Spinal cord (tissue), 10 donors: Measurements from ENCODE around the gene CREB5. TPM values are rescaled to one million over a fixed set of nuclear protein-coding genes. Genes with fewer than 3 reads are reported as not detected.

ENCODE experiments used
- DNase-seq, 6 donors: peaks; one replicate each; pipeline versions ENCODE4 v3.0.0 to v3.0.0-alpha.2; 2013 to 2015; ENCODE audit warnings: low spot score in 6 of 6, low read depth in 4 of 6
- H3K27ac ChIP-seq: one replicate; pipeline ENCODE4 v1.5.1; 2013; ENCODE audit warnings: low read depth, low read length, control low read depth
- H3K27me3 ChIP-seq: one replicate; pipeline ENCODE4 v1.6.1; 2013; ENCODE audit warnings: low read length; ENCODE audit not compliant: control insufficient read depth, insufficient read depth
- H3K36me3 ChIP-seq: one replicate; pipeline ENCODE4 v1.6.1; 2013; ENCODE audit warnings: low read length; ENCODE audit not compliant: control insufficient read depth, insufficient read depth
- H3K4me1 ChIP-seq: one replicate; pipeline ENCODE4 v1.6.1; 2013; ENCODE audit warnings: low read length; ENCODE audit not compliant: control insufficient read depth, insufficient read depth
- H3K4me3 ChIP-seq: one replicate; pipeline ENCODE4 v1.5.1; 2013; ENCODE audit warnings: low read depth, low read length, control low read depth
- H3K9me3 ChIP-seq: one replicate; pipeline ENCODE4 v1.6.1; 2013; ENCODE audit warnings: low read length; ENCODE audit not compliant: control insufficient read depth, insufficient read depth
- WGBS: methylation state at CpG from one replicate; pipeline ENCODE4 v1.1.5; 2013; ENCODE audit warnings: missing lambda C conversion rate; ENCODE audit not compliant: insufficient coverage; 5-methylcytosine and 5-hydroxymethylcytosine counted together
- polyA plus RNA-seq, 2 donors: library from polyadenylated mRNA; unstranded; fragments of 120-200 nt; gene quantifications; one replicate each; pipeline ENCODE4 v1.2.1, GENCODE V29; 2013; ENCODE audit not compliant: insufficient read length in 2 of 2
- total RNA-seq, 2 donors: library from RNA; depleted of rRNA in 1 of 2; stranded (reverse); fragments of 120-200 nt in 1 of 2; fragments of >200 nt in 1 of 2; gene quantifications; one replicate each; pipeline versions ENCODE4 v1.2.3 to v1.2.4, GENCODE V29; 2013 to 2014
- donor health status: healthy.

The CREB5 gene
- total and polyA plus RNA-seq, 4 donors: 15.3 to 34.3 (median 17.0) TPM

DNA sequence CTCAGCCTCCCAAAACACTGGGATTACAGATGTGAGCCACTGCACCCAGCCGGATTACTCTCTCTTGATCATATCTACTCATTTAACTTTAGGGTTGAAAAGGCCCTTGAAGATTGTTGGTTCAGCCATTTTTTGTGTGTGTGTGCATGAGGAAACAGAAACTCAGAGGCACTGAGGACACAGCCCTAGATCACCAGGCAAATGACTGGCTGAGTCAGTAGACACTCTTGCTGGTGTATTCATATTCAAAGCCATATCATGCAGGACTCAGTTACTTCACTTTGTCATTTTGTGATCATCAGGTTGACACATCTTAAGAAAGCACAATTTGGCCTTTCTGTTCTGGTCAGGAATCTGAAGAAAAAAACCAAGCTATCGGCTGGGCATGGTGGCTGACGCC is 292.4 kb downstream of the CREB5 start:
- Histone ChIP-seq H3K4me1 (peaks cover 11% of the 10 kb centered on the region), H3K27me3 (no peaks in the 10 kb centered on the region), H3K9me3 (no peaks in the 10 kb centered on the region), H3K36me3 (no peaks in the 10 kb centered on the region), H3K27ac (no peak overlapping the region), H3K4me3 (no peak overlapping the region)
- 100% methylated on average over 1 of the region's 3 CpGs for WGBS
- DNase-seq: no peak

DNA sequence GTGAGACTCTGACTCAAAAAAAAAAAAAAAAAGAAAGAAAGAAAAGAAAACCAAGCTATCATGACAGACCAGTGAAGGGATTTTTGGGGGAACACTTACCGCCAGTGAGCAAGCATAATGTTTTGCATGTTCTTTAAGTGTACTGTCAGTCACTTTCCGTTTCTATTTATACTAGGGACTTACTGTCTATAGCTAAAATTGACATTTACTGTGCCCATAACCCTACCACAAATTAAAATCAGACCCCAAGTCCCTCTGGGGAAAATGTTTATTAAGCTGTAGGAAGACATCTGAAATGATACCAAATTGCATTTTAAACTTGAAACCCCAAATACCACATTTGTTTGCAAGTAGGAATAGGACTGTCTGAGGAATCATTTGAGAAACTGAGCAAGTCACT is 293.0 kb downstream of the CREB5 start:
- no peak overlapping the region for H3K27ac ChIP-seq
- H3K27me3 ChIP-seq: no peaks in the 10 kb centered on the region
- no peak overlapping the region for H3K4me3 ChIP-seq
- no peaks in the 10 kb centered on the region for H3K9me3 ChIP-seq
- peaks cover 11% of the 10 kb centered on the region for H3K4me1 ChIP-seq
- no peaks in the 10 kb centered on the region for H3K36me3 ChIP-seq
- no peak for DNase-seq
- WGBS: no CpG with 5 or more reads among the region's 2 CpGs

DNA sequence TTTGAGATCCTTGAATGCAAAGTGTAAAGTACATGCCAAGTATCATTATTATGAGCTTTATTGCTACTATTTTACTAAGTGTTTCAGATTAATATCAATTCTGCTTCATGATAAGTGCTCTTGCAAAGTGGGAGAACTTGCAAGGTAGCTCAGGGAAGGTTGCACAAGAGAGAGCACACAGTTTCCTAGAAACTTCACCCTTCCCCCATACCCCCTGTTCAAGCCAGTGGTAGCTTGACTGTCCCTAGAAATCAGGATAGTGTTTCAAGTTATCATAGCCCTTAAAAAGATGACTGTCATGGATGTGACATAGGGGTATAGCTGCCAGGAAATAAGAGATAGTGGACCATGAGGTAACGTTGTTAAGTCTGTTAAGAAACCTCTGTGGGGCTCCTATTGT is 294.3 kb downstream of the CREB5 start:
- Histone ChIP-seq H3K4me3 (no peak overlapping the region), H3K4me1 (peaks cover 11% of the 10 kb centered on the region), H3K27ac (no peak overlapping the region), H3K27me3 (no peaks in the 10 kb centered on the region), H3K36me3 (no peaks in the 10 kb centered on the region), H3K9me3 (no peaks in the 10 kb centered on the region)
- 60% methylated on average over 1 of the region's 1 CpG for WGBS
- no peak for DNase-seq

DNA sequence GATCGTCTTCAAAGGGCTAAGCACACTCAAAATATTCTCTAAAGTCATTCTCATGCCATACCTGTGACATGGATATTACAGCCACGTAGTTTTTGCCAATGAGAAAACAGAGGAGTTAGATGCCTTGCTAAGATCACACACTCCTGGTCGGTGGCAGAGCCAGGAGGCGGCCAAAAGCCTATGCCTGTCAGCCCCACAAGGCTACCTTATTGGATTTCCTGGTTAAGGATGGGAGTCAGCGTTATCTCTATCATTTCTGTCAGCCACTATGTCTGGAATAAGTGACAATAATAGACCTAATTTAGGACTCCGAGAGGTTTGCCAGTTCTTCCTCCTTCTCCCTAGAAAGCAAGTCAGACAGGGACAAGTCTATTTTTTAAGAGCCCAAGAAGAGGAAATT is 295.0 kb downstream of the CREB5 start:
- Histone ChIP-seq H3K36me3 (no peaks in the 10 kb centered on the region), H3K4me1 (peaks cover 11% of the 10 kb centered on the region), H3K4me3 (no peak overlapping the region), H3K27ac (no peak overlapping the region), H3K27me3 (no peaks in the 10 kb centered on the region), H3K9me3 (no peaks in the 10 kb centered on the region)
- DNase-seq: no peak
- WGBS: 73% methylated on average over 2 of the region's 6 CpGs

DNA sequence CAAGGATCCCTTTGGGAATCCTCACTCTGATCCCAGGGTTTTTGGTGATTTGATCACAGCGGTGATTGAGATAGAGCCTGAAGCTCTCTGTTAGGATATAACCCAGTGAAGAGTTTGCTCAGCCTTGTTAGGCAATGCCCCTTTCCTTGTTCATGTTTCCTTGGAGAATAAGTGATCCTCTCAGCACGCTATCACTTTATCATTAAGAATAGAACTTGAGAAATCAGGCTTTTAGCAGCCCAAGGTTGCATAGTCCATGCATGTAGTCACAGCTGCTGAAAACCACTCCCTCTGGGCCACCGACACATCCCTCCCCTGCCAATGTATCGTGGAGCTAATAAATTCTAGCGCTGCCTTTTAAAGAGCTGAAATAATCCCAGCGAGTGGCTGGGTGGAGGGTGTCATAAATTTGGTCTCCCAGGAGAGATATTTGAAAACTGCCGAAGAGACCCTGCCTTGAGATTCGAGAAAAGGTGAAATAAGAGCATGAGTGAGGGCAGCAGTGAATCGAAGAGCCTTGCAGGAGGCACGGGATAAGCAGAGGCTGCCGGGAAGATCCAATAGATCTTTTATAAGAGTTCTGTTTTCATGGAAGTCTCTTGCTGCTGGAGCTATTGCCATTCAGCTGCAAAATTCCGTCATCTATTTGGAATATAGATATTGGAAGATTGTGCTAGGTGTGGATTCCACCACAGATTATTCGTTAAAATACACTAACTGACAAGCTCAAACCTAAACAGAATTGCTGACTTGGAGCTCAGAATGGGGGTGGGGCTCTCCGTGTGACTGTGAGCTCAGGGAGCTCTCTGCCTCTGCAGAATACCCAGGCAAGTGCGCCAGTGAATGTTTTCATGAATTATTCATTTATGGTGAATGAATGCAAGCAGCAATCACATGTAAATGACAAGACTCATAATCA is 296.0 kb downstream of the CREB5 start:
- Histone ChIP-seq H3K27me3 (no peaks in the 10 kb centered on the region), H3K4me3 (peak overlapping the region; percentile 34), H3K9me3 (no peaks in the 10 kb centered on the region), H3K4me1 (peaks cover 11% of the 10 kb centered on the region), H3K36me3 (no peaks in the 10 kb centered on the region), H3K27ac (peak overlapping the region; percentile 81)
- peak; percentile 42 to 93 (median 66) for DNase-seq
- WGBS: 20% methylated on average over 9 of the region's 15 CpGs

DNA sequence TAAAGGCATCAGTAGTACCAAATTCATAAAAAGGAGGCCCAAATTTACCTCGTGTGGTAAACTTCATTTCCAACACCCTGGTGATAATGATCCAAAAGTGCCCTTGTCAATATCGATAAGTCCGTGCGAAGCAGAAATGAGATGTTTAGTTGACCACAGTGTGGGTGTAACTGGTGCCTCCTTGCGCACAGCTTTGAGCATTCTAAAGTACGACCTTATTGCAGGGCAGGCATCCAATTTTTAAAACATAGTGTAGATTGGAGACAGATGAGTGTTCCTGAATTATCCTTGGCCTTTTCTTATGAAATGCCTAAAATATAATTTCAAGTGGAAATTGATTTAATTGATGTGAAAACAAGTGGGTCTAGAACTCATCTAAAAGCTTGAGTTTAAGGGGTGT is 297.4 kb downstream of the CREB5 start:
- H3K9me3 ChIP-seq: no peaks in the 10 kb centered on the region
- H3K4me3 ChIP-seq: no peak overlapping the region
- H3K27me3 ChIP-seq: no peaks in the 10 kb centered on the region
- DNase-seq: no peak
- no peak overlapping the region for H3K27ac ChIP-seq
- H3K4me1 ChIP-seq: peaks cover 11% of the 10 kb centered on the region
- WGBS: 74% methylated on average over 3 of the region's 6 CpGs
- no peaks in the 10 kb centered on the region for H3K36me3 ChIP-seq

DNA sequence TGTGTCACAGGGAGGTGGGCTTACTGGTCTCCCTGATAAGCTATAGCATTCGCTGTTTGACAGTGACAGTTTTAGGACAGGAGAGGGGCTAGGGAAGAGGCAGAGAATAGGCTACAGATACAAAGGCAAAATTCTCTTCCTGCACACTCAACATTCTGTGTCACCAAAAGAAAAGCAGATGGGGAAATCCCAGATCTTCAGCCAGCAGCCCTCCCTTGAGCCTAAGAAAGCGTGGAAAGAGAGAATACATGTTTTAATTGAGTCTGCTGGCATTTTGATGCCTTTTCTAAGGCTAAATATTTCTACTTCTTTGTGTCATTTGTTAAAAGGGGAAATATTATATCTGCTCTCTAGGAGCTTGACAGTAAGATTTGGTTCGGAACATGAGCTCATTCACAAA is 298.8 kb downstream of the CREB5 start:
- 100% methylated on average over 1 of the region's 3 CpGs for WGBS
- peak in 1 of 6 donors; percentile 80 for DNase-seq
- Histone ChIP-seq H3K9me3 (no peaks in the 10 kb centered on the region), H3K4me1 (peaks cover 11% of the 10 kb centered on the region), H3K4me3 (no peak overlapping the region), H3K27me3 (no peaks in the 10 kb centered on the region), H3K27ac (peak overlapping the region; percentile 44), H3K36me3 (no peaks in the 10 kb centered on the region)

DNA sequence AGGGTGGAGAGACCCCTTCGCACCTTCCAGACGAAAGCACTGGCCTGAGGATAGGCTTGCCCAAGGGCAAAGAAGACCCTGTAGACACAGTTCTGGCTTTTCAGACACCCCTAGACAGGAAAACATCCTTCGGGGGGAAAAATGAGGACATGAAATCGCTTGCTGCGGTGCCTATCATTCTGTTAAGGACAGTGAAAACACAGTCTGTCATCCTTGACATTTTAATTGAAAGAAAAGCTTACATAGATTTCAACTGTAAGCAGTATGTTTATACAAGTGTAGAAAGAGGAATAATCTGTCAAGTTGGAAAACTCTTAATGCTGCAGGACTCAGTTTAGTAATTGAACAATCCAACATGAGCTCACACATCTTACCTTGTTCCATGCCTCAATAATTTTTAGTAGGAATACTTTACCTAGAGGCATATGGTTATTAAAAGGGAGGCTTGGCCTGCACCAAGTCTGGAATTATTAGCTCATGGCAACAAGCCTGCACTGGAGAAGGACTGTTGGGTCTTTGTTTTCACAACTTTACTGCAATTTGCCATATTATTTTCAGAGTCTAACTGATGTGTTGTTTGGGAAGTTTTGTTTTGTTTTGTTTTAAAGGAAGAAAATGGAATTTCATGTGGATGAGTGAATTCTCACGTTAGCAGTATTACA is 302.3 kb downstream of the CREB5 start:
- H3K27me3 ChIP-seq: no peaks in the 10 kb centered on the region
- no peaks in the 10 kb centered on the region for H3K36me3 ChIP-seq
- DNase-seq: no peak
- peaks cover 5% of the 10 kb centered on the region for H3K4me1 ChIP-seq
- no peaks in the 10 kb centered on the region for H3K9me3 ChIP-seq
- no peak overlapping the region for H3K4me3 ChIP-seq
- peak overlapping the region; percentile 5 for H3K27ac ChIP-seq
- WGBS: 76% methylated on average over 2 of the region's 6 CpGs

DNA sequence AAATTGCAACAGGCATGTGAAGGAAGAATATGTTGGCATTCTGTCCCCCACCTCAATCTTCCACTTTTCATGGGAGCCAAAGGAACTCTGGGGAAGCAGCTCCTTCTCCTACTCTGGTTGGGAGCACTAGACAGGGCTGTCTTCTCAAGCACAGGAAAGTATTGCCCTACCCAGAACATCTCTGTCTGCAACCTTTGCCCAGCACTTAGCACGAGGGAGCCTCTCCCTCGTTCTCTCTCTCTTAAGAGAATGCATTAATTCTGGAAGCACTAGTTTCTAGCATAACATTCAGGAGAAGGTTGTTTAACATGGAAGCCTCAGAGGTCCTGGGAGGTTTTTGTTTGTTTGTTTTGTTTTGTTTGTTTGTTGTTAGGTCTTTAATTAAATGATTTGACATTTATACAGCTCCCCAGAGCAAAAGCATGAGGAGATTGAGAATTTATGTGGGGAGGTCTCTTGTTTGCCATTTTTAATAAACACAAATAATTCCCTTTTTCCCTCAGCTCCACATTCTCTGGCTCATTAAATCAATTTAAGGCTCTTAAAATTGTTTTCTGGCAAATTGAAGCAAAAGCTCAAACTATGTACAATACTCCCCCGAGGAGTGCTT is 305.2 kb downstream of the CREB5 start:
- peak in 1 of 6 donors; percentile 52 for DNase-seq
- Histone ChIP-seq H3K9me3 (no peaks in the 10 kb centered on the region), H3K27ac (no peak overlapping the region), H3K4me1 (peaks cover 5% of the 10 kb centered on the region), H3K36me3 (no peaks in the 10 kb centered on the region), H3K4me3 (no peak overlapping the region), H3K27me3 (no peaks in the 10 kb centered on the region)
- WGBS: no CpG with 5 or more reads among the region's 3 CpGs
